Stimulated activated naive CD8-positive, alpha-beta T cell treated with anti-CD3 and anti-CD28 coated beads, Interleukin-15, amount 100 ng/mL, for 72 hours (primary cell): Measurements from ENCODE around the gene CELF2.

ENCODE experiments used
- ATAC-seq: fragments of 150-1000 bp; cut with Tn5 transposase; 2 replicates; pipeline ENCODE4 v1.10.0; 2021; ENCODE audit warnings: mild to moderate bottlenecking, moderate library complexity
- DNase-seq, 2 donors: peaks; one replicate each; pipeline ENCODE4 v3.0.0; 2021 to 2022
- H3K27ac Mint-ChIP-seq, 2 donors: one replicate each; pipeline ENCODE4 v1.8.0; 2022; ENCODE audit warnings: mild to moderate bottlenecking in 2 of 2, mixed read lengths in 2 of 2, moderate library complexity in 2 of 2
- H3K27me3 Mint-ChIP-seq: one replicate; pipeline ENCODE4 v1.8.0; 2022; ENCODE audit warnings: mixed read lengths
- H3K4me1 Mint-ChIP-seq: one replicate; pipeline ENCODE4 v1.8.0; 2022; ENCODE audit warnings: mild to moderate bottlenecking, mixed read lengths
- H3K4me3 Mint-ChIP-seq, 2 donors: one replicate each; pipeline ENCODE4 v1.8.0; 2022; ENCODE audit warnings: mild to moderate bottlenecking in 2 of 2, mixed read lengths in 2 of 2, moderate library complexity in 1 of 2
- H3K9me3 Mint-ChIP-seq, 2 donors: one replicate each; pipeline ENCODE4 v1.8.0; 2022; ENCODE audit warnings: mixed read lengths in 2 of 2

The CELF2 gene

GRCh38 chr10:11305825-11306593 lies 288.3 kb downstream of the CELF2 start:
- no peak for DNase-seq
- peaks cover 45% of the 10 kb centered on the region for H3K4me1 Mint-ChIP-seq
- ATAC-seq = no peak
- peak overlapping the region in 1 of 2 donors; percentile 61 for H3K27ac Mint-ChIP-seq
- H3K4me3 Mint-ChIP-seq = no peak overlapping the region
- no peaks in the 10 kb centered on the region for H3K27me3 Mint-ChIP-seq
- H3K9me3 Mint-ChIP-seq = peaks cover 15 to 62% of the 10 kb centered on the region in 2 donors

- H3K9me3 Mint-ChIP-seq = peaks cover 15 to 58% of the 10 kb centered on the region in 2 donors
- DNase-seq (no peak), ATAC-seq (no peak)
- peaks cover 50% of the 10 kb centered on the region for H3K4me1 Mint-ChIP-seq
- H3K27me3 Mint-ChIP-seq = no peaks in the 10 kb centered on the region
- peak overlapping the region in 1 of 2 donors; percentile 22 for H3K4me3 Mint-ChIP-seq
- H3K27ac Mint-ChIP-seq = peak overlapping the region in 1 of 2 donors; percentile 94
Observed at GRCh38 chr10:11307004-11307403, 289.3 kb downstream of the CELF2 start.

DNA sequence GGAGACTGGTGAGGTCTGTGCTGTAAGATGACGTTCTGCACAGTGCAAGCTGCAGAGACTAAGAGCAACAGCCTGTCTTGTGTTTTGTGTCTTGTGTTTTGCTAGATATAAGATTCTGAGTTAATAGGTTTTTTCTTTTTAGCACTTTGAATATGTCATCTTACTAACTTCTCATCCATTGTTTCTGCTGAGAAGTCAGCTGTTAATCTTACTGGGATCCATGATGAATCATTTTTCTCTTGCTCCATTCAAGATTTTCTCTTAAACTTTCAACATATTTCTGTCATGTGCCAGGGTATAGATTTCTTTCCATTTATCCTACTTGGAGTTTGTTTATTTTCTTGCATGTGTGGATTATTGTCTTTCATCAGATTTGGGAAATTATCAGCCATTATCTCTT lies 290.3 kb downstream of the CELF2 start:
- no peak overlapping the region for H3K4me3 Mint-ChIP-seq
- peak overlapping the region in 1 of 2 donors; percentile 71 for H3K27ac Mint-ChIP-seq
- H3K9me3 Mint-ChIP-seq = peaks cover 15 to 49% of the 10 kb centered on the region in 2 donors
- DNase-seq (no peak), ATAC-seq (no peak)
- no peaks in the 10 kb centered on the region for H3K27me3 Mint-ChIP-seq
- peaks cover 47% of the 10 kb centered on the region for H3K4me1 Mint-ChIP-seq

DNA sequence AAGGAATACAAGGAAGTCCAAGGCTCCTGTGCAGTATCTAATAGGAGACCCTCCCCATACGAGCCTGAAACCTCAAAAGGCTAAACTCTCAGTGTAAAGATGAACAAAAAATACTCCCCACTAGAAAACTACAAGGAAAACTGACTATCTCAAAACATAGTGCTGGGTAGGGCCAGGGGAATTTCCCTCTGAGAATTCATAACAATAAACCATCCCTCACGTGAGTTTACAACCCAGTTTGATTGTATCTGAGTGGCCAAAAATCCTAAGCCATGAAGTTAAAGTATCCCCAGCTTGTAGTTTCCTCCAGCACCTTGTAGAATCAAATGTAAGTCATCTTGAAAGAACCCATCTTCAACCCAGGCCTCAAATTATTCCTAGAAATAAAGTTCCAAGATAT lies 293.4 kb downstream of the CELF2 start:
- DNase-seq (no peak), ATAC-seq (no peak)
- Mint-ChIP-seq H3K27me3 (no peaks in the 10 kb centered on the region), H3K9me3 (peaks cover 15 to 27% of the 10 kb centered on the region in 2 donors), H3K4me1 (peaks cover 51% of the 10 kb centered on the region), H3K4me3 (no peak overlapping the region), H3K27ac (peak overlapping the region in 1 of 2 donors; percentile 30)

DNA sequence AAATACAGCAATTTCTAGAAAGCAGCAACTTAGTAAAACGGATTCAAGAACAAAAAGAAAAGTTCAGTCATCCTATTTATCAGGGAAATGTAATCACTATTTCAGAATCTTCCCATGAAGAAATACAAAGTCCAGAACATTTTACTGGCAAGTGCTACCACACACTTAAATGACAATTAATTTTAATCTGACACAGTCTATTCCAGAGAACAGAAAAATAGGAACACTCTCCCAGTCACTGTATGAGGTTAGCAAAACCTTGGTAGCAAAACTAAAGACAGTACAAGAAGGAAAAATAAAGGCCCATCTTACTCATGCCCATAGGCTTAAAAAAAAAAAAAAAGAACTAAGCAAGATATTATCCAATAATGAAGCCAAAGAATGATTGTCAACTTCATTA lies 295.8 kb downstream of the CELF2 start:
- ATAC-seq = no peak
- Mint-ChIP-seq H3K27me3 (no peaks in the 10 kb centered on the region), H3K9me3 (peaks cover 7 to 8% of the 10 kb centered on the region in 2 donors), H3K4me1 (peaks cover 66% of the 10 kb centered on the region), H3K4me3 (no peak overlapping the region), H3K27ac (peak overlapping the region; percentile 64 to 66)
- DNase-seq = no peak

- no peak for DNase-seq
- no peak for ATAC-seq
- H3K4me3 Mint-ChIP-seq = peak overlapping the region; percentile 0 to 24
- no peaks in the 10 kb centered on the region for H3K27me3 Mint-ChIP-seq
- peak overlapping the region; percentile 73 to 96 for H3K27ac Mint-ChIP-seq
- no peaks in the 10 kb centered on the region for H3K9me3 Mint-ChIP-seq
- H3K4me1 Mint-ChIP-seq = peaks cover 76% of the 10 kb centered on the region
Observed at GRCh38 chr10:11317936-11318670, 300.4 kb downstream of the CELF2 start.

DNA sequence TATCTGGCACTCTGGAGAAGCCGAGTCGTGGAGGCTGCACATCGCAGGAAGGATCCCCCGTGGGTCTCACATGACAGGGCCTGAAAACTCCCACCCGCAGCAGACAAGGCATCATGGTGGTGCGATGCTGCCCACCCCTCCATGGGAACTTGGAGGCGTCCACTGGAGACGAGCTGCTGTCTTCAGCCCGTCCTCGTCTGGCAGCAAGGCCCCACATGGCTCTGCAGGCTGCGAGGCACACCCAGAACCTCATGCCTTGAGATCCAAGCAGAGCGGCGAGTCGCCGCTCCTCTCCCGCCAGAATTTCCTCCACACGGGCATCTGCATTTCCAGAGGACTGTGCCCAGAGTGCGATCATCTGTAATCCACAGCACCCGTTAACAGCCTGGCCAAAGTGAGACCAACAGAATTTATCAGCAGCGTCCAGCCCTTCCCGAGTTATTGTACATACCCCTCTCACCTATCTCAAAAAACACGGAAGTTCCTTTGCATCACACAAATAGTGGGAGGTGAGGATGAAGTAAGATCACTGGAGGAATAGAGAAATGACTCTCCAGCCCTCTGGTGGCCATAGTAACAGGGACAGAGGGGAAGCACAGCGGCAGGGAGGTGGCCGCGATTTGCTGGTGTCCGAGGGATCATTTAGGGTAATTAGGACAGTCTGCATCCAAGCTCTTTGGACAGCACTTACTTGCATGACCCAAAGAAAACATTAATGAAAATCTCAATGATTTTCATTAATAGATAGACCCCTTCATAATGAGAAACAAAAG lies 301.3 kb downstream of the CELF2 start:
- DNase-seq (no peak), ATAC-seq (no peak)
- no peaks in the 10 kb centered on the region for H3K9me3 Mint-ChIP-seq
- no peaks in the 10 kb centered on the region for H3K27me3 Mint-ChIP-seq
- H3K4me1 Mint-ChIP-seq = peaks cover 75% of the 10 kb centered on the region
- H3K4me3 Mint-ChIP-seq = peak overlapping the region in 1 of 2 donors; percentile 21
- H3K27ac Mint-ChIP-seq = peak overlapping the region; percentile 69 to 96

GRCh38 chr10:11319990-11320602 lies 302.4 kb downstream of the CELF2 start:
- Mint-ChIP-seq H3K4me3 (peak overlapping the region; percentile 21 to 23), H3K9me3 (no peaks in the 10 kb centered on the region), H3K27me3 (no peaks in the 10 kb centered on the region), H3K4me1 (peaks cover 79% of the 10 kb centered on the region), H3K27ac (peak overlapping the region; percentile 44 to 85)
- DNase-seq = no peak
- peak; percentile 35 for ATAC-seq

GRCh38 chr10:11320809-11321520 lies 303.3 kb downstream of the CELF2 start:
- Mint-ChIP-seq H3K27ac (peak overlapping the region in 1 of 2 donors; percentile 85), H3K4me1 (peaks cover 81% of the 10 kb centered on the region), H3K9me3 (no peaks in the 10 kb centered on the region), H3K27me3 (no peaks in the 10 kb centered on the region), H3K4me3 (peak overlapping the region in 1 of 2 donors; percentile 25)
- no peak for DNase-seq
- no peak for ATAC-seq

GRCh38 chr10:11322698-11323097 lies 305.0 kb downstream of the CELF2 start:
- peak overlapping the region; percentile 9 to 63 for H3K27ac Mint-ChIP-seq
- no peak overlapping the region for H3K4me3 Mint-ChIP-seq
- no peaks in the 10 kb centered on the region for H3K9me3 Mint-ChIP-seq
- peaks cover 72% of the 10 kb centered on the region for H3K4me1 Mint-ChIP-seq
- DNase-seq (no peak), ATAC-seq (peak; percentile 29)
- H3K27me3 Mint-ChIP-seq = no peaks in the 10 kb centered on the region

DNA sequence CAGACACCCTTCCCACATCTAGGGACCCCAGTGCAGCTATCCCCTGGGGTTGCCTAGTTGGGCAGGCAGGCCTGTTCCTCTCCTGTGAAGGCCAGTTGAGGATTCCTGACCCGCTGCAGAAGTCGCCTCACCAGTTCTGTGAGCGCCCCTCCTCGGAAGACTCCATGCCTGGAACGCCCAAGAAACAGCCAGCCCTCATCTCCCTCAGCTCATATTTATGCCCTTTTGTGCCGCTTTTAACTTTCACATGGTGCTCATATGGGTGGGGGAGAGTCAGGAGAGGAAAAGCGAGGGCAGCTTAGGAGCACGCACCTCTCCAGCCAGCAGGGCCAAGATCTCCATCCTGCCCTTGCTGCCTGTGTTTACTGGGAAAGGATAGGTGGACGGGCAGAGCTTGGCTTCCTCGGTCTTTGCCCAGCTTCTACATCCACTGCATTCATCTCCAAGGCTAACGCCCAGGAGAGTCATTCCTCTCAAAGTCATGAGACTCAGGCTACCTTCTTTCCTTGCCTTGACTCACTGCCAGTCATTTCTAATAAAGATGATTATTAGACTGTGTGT lies 307.2 kb downstream of the CELF2 start:
- ATAC-seq (no peak), DNase-seq (no peak)
- H3K4me1 Mint-ChIP-seq = peaks cover 71% of the 10 kb centered on the region
- H3K9me3 Mint-ChIP-seq = no peaks in the 10 kb centered on the region
- peak overlapping the region in 1 of 2 donors; percentile 79 for H3K27ac Mint-ChIP-seq
- H3K27me3 Mint-ChIP-seq = no peaks in the 10 kb centered on the region
- H3K4me3 Mint-ChIP-seq = no peak overlapping the region

GRCh38 chr10:11325817-11326216 lies 308.1 kb downstream of the CELF2 start:
- ATAC-seq = no peak
- H3K4me3 Mint-ChIP-seq = no peak overlapping the region
- DNase-seq = no peak
- H3K27ac Mint-ChIP-seq = peak overlapping the region in 1 of 2 donors; percentile 8
- no peaks in the 10 kb centered on the region for H3K27me3 Mint-ChIP-seq
- no peaks in the 10 kb centered on the region for H3K9me3 Mint-ChIP-seq
- H3K4me1 Mint-ChIP-seq = peaks cover 69% of the 10 kb centered on the region

- DNase-seq (no peak), ATAC-seq (no peak)
- no peaks in the 10 kb centered on the region for H3K9me3 Mint-ChIP-seq
- H3K4me1 Mint-ChIP-seq = peaks cover 65% of the 10 kb centered on the region
- H3K27ac Mint-ChIP-seq = no peak overlapping the region
- H3K27me3 Mint-ChIP-seq = no peaks in the 10 kb centered on the region
- no peak overlapping the region for H3K4me3 Mint-ChIP-seq
Observed at GRCh38 chr10:11326241-11326640, 308.6 kb downstream of the CELF2 start.

- no peaks in the 10 kb centered on the region for H3K9me3 Mint-ChIP-seq
- no peaks in the 10 kb centered on the region for H3K27me3 Mint-ChIP-seq
- H3K4me3 Mint-ChIP-seq = no peak overlapping the region
- H3K4me1 Mint-ChIP-seq = peaks cover 63% of the 10 kb centered on the region
- DNase-seq = no peak
- H3K27ac Mint-ChIP-seq = peak overlapping the region; percentile 31 to 58
- no peak for ATAC-seq
Observed at GRCh38 chr10:11326913-11327616, 309.4 kb downstream of the CELF2 start.
